Astrocyte of the spinal cord (primary cell): ENCODE results near the gene LHFPL3.

Source experiments
- DNase-seq: peaks from one replicate; pipeline ENCODE4 v3.0.0; 2011; ENCODE audit warnings: low read depth, low spot score
- H3K4me3 ChIP-seq: 2 replicates; pipeline ENCODE4 v1.5.1; 2011; ENCODE audit warnings: low read depth, mild to moderate bottlenecking, low read length, moderate library complexity
- in situ Hi-C: cut with HindIII; loops from 2 replicates; pipeline ENCODE4 v1.10.0; 2017; ENCODE audit warnings: low sequenced_read_pairs
- TF ChIP-seq, protein P1 (sequence below): IDR thresholded peaks from 2 replicates; pipeline ENCODE4 v1.5.1; 2012; ENCODE audit warnings: low read depth, mild to moderate bottlenecking, low read length, inconsistent platforms

Gene LHFPL3

DNA sequence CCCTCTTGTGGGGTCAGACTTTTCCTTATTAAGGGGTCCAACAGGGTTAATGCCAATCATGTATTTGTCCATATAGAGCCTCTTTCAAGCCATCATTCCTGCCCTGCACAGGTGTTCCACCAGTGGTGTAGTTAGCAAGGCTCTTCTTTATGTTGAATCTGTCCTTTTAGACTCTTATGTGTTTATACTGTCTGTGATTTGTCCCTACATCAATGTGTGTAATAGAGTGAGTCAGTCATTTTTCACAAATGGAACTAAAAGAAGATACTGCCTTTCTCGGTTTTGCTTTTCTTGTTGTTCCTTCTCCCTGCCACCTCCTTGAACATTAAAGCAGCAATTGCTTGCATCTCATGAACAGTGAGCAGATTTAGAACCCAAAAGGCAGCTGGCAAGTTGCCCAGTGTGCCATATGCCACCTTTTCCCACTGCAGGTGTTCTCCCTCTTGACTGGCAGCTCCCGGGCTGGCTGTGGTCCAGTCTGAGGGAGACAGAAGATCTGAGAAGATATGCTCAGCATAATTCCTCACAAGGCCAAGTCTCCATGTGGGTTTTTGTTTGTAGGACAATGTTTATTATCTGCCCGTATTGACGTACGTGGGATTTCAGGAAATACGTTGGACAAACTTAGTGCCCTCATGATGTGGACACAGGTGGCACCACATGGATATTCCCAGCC, 154.1 kb downstream of the LHFPL3 start:
- DNase-seq: no peak
- no peak overlapping the region for H3K4me3 ChIP-seq
- in situ Hi-C loops: no loop called here
- TF ChIP-seq, protein P1, sequence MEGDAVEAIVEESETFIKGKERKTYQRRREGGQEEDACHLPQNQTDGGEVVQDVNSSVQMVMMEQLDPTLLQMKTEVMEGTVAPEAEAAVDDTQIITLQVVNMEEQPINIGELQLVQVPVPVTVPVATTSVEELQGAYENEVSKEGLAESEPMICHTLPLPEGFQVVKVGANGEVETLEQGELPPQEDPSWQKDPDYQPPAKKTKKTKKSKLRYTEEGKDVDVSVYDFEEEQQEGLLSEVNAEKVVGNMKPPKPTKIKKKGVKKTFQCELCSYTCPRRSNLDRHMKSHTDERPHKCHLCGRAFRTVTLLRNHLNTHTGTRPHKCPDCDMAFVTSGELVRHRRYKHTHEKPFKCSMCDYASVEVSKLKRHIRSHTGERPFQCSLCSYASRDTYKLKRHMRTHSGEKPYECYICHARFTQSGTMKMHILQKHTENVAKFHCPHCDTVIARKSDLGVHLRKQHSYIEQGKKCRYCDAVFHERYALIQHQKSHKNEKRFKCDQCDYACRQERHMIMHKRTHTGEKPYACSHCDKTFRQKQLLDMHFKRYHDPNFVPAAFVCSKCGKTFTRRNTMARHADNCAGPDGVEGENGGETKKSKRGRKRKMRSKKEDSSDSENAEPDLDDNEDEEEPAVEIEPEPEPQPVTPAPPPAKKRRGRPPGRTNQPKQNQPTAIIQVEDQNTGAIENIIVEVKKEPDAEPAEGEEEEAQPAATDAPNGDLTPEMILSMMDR: no peak

DNA sequence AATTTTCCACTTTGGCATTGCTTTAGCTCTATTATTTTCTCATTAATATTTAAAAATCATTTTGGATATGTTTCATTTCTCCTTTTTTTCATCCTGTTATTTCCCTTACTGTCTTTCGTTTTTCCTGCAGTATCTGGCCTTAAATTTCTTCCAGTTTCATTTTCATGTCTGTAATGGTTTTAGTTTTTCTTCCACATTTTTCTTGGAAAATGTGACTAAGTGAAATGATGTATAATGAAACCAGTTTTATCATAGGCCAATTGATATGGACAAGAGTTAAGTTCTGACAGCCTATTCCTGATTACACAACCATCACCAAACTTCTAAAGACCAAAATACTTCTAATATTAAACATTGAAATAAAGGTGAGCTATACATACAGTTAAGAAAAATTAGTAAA, 158.5 kb downstream of the LHFPL3 start:
- in situ Hi-C loops: no loop called here

DNA sequence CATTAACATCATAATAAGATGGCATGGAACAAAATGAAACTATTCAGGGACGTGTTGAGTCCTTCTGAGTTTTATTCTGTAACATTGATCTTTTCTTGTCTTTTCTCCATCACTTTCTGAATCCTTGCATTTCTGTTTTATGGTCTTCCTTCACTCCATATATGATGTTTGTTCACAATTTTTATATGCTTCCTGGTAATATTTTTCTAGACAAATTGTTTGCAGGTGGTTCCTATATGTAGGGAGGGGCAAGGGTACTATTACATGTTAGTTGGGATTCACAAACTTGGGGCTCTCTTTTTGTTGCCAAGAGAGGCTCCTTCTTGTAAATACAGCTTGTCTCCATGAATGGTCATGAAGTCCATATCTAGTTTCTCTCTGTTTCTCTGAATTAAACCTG, 159.2 kb downstream of the LHFPL3 start:
- in situ Hi-C loops: no loop called here
- TF ChIP-seq, protein P1: no peak
- no peak overlapping the region for H3K4me3 ChIP-seq
- DNase-seq: no peak

More for the DNA sequence above, 158.5 kb downstream of the LHFPL3 start:
- TF ChIP-seq, protein P1: no peak
- H3K4me3 ChIP-seq: no peak overlapping the region
- DNase-seq: no peak

DNA sequence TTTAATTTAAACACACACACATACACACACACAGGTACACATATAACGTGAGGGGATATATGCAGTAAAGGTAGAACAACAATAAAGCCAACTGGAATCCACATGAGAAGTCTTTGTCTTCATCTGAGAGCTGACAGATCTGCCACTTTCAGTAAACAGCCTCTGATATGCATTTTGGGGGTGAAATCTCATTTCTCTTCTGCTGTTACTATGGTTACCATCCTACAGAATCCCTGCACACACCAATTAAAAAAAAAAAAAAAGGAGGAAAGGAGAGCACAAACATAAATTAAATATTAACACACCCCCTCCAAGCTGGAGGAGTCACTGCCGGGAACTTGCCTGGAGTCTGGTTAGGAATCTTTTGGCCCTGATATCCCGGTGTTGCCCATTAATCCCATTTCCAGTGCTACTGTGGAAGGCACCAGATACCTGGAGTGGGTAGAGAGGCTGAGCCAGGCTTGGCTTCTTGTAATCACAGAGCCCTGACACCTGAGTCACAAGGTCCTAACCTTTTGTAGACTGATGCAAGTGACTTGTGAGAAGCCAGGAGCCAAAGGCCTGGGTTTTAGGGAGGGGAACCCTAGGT, 169.1 kb downstream of the LHFPL3 start:
- in situ Hi-C loops: no loop called here
- TF ChIP-seq, protein P1: no peak
- no peak overlapping the region for H3K4me3 ChIP-seq
- DNase-seq: no peak

DNA sequence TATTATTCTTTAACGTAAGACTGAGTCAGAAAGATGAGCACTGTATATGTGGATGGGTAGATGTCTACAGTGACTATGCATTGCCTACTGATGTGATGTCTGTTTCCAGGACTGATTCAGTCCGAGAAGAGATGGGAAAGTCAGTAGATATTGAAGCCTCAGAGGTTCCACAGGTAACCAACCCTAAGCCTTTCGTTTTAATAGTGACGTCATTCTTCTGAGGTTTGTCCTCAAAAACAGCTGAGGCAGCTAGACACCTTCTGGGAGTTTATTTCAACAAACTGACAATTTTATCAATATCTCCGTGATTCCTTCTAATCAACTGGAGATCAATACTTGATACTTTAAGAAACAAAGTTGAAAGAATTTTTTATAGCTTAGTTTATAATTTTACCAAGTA, 171.6 kb downstream of the LHFPL3 start:
- no peak overlapping the region for H3K4me3 ChIP-seq
- no peak for DNase-seq
- TF ChIP-seq, protein P1: no peak
- in situ Hi-C loops: no loop called here

DNA sequence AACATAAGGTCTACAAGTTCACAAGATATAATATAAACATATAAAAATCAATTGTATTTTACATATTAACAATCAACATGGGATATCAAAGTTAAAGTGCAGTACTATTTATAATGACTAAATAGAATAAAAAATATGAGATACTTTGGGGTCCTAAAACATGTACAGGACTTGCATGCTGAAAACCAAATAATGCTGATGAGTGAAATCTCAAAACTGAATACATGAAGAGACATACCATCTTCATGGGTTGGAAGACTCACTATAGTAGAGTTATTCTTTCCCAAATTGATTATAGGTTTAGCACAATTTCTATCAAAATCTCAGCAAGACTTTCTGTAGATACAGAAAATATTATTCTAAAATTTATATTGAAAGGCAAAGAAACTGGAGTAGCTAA, 181.5 kb downstream of the LHFPL3 start:
- no peak for DNase-seq
- H3K4me3 ChIP-seq: no peak overlapping the region
- TF ChIP-seq, protein P1: no peak
- in situ Hi-C loops: no loop called here
